ENCODE measurements around the gene BARX2. TPM values are rescaled to one million over a fixed set of nuclear protein-coding genes. Genes with fewer than 3 reads are reported as not detected.

Gene BARX2
- total RNA-seq, 2 donors from 2014 or later = 0.35 to 1.4 TPM

DNA sequence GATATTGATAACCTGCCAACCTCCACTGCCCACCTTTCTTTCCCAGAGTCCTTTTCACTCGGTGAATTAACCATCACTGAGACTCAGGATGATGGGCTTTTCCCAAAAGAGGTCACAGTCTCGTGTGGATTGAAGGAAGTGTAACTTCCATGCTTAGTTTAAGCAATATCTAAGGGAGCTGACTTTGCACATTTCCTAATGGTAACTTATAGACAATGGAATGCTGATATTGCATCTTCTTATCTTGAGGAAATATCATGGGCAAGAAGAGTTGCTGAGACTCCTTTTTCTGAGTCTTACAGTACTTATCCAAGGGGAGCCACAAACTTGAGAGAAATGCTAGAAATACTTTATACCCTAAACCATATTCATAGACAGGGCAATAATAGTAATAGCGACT is 8.8 kb downstream of the BARX2 start:
- Histone ChIP-seq H3K9me3 (no peaks in the 10 kb centered on the region), H3K36me3 (no peaks in the 10 kb centered on the region), H3K4me1 (no peaks in the 10 kb centered on the region), H3K27me3 (no peaks in the 10 kb centered on the region), H3K4me3 (no peak overlapping the region), H3K27ac (no peak overlapping the region)
- TF ChIP-seq, protein P1, sequence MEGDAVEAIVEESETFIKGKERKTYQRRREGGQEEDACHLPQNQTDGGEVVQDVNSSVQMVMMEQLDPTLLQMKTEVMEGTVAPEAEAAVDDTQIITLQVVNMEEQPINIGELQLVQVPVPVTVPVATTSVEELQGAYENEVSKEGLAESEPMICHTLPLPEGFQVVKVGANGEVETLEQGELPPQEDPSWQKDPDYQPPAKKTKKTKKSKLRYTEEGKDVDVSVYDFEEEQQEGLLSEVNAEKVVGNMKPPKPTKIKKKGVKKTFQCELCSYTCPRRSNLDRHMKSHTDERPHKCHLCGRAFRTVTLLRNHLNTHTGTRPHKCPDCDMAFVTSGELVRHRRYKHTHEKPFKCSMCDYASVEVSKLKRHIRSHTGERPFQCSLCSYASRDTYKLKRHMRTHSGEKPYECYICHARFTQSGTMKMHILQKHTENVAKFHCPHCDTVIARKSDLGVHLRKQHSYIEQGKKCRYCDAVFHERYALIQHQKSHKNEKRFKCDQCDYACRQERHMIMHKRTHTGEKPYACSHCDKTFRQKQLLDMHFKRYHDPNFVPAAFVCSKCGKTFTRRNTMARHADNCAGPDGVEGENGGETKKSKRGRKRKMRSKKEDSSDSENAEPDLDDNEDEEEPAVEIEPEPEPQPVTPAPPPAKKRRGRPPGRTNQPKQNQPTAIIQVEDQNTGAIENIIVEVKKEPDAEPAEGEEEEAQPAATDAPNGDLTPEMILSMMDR (IDR thresholded peaks at IDR 0.05) = no peak
- DNase-seq (ENCODE audit: low spot score) = no peak

DNA sequence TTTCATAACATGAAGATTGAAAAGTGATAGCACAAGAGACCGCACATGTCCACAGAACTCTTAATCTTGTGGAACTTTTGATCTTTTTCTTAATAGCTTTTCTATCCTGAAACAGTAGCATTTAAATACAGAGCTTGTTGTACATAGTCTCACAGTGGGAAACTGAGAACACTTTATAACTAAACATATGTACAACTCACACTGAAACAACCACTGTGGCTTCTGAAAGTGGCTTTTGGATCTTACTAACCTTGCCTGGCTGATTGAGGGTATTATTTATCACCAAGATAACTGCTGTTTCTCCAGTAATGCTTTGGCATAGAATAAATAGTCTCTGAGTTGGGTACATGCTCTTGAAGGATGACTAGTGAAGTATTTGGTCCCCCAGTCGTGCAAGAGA is 10.2 kb downstream of the BARX2 start:
- no peak overlapping the region for H3K4me3 ChIP-seq
- H3K4me1 ChIP-seq = no peaks in the 10 kb centered on the region
- TF ChIP-seq, protein P1 (IDR thresholded peaks at IDR 0.05) = no peak
- no peaks in the 10 kb centered on the region for H3K27me3 ChIP-seq
- no peaks in the 10 kb centered on the region for H3K9me3 ChIP-seq
- no peaks in the 10 kb centered on the region for H3K36me3 ChIP-seq
- H3K27ac ChIP-seq = no peak overlapping the region
- DNase-seq (ENCODE audit: low spot score) = no peak

DNA sequence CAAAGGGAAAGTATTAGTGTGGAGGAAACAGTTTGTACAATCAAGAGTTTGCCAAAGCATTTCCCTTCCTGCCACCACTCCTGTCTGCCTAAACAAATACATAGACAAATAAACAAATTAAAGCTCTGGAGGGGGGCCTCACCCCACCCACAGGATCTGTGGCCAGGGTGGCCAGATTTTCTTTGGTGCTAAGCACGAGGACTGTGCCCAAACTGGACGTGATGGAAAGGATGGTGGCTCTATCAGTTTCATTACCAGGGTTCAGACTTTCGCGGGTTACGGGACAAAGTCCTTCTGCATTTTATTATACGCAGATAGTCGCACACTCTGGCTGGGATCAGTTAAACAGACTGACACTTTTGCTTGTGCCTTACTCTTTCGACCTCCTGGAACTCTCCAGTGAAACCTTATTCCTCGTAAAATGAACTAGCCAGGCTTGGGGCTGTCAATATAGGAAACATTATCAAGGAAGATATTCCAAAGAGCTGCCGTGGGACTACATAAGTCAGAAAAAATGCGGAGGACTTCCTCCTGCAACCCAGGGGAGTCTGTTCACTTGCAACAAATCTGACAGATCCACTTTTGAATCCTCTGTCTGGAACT is 11.2 kb downstream of the BARX2 start:
- Histone ChIP-seq H3K27me3 (no peaks in the 10 kb centered on the region), H3K36me3 (no peaks in the 10 kb centered on the region), H3K9me3 (no peaks in the 10 kb centered on the region), H3K27ac (no peak overlapping the region), H3K4me1 (no peaks in the 10 kb centered on the region), H3K4me3 (no peak overlapping the region)
- TF ChIP-seq, protein P1 (IDR thresholded peaks at IDR 0.05) = no peak
- DNase-seq (ENCODE audit: low spot score) = no peak

- DNase-seq (ENCODE audit: low spot score) = no peak
- TF ChIP-seq, protein P1 (IDR thresholded peaks at IDR 0.05) = no peak
- Histone ChIP-seq H3K4me3 (no peak overlapping the region), H3K9me3 (no peaks in the 10 kb centered on the region), H3K27me3 (no peaks in the 10 kb centered on the region), H3K36me3 (no peaks in the 10 kb centered on the region), H3K4me1 (no peaks in the 10 kb centered on the region), H3K27ac (no peak overlapping the region)
Measured at GRCh38 chr11:129387434-129387833, 11.8 kb downstream of the BARX2 start.

GRCh38 chr11:129388824-129389223 is 13.2 kb downstream of the BARX2 start:
- H3K27ac ChIP-seq = no peak overlapping the region
- no peaks in the 10 kb centered on the region for H3K27me3 ChIP-seq

More at GRCh38 chr11:129388824-129389223, 13.2 kb downstream of the BARX2 start:
- DNase-seq (ENCODE audit: low spot score) = no peak
- Histone ChIP-seq H3K4me3 (no peak overlapping the region), H3K4me1 (no peaks in the 10 kb centered on the region), H3K9me3 (no peaks in the 10 kb centered on the region), H3K36me3 (no peaks in the 10 kb centered on the region)
- TF ChIP-seq, protein P1 (IDR thresholded peaks at IDR 0.05) = no peak
